RWPE2 (cell line): ENCODE measurements around the gene DCST2.

Experiments
- ATAC-seq: fragments of 200-7000 bp; cut with Tn5 transposase; 3 replicates; pipeline ENCODE4 v1.9.1; 2021; ENCODE audit warnings: low read depth
- DNase-seq: peaks from one replicate; pipeline ENCODE4 v3.0.0-alpha.2; 2020; ENCODE audit warnings: low spot score
- H3K27ac ChIP-seq: fragments of 450-650 bp; 2 replicates; pipeline ENCODE4 v1.5.1; 2017; ENCODE audit warnings: mild to moderate bottlenecking; ENCODE audit not compliant: poor library complexity, severe bottlenecking
- H3K27me3 ChIP-seq: fragments of 250-450 bp; sonication (Bioruptor Pico); 2 replicates; pipeline ENCODE4 v1.5.1; 2021; ENCODE audit warnings: mild to moderate bottlenecking, moderate library complexity; ENCODE audit not compliant: insufficient read depth, poor library complexity, severe bottlenecking
- H3K36me3 ChIP-seq: fragments of 250-450 bp; sonication (Bioruptor Pico); 2 replicates; pipeline ENCODE4 v1.5.1; 2020; ENCODE audit warnings: low read depth, mild to moderate bottlenecking, moderate library complexity
- H3K4me1 ChIP-seq: fragments of 250-450 bp; sonication (Bioruptor Pico); 2 replicates; pipeline ENCODE4 v1.5.1; 2021; ENCODE audit warnings: mild to moderate bottlenecking, moderate library complexity; ENCODE audit not compliant: insufficient read depth, poor library complexity, severe bottlenecking
- H3K4me3 ChIP-seq: fragments of 250-450 bp; sonication (Bioruptor Pico); 2 replicates; pipeline ENCODE4 v1.5.1; 2021; ENCODE audit warnings: mild to moderate bottlenecking, moderate library complexity; ENCODE audit not compliant: severe bottlenecking
- H3K9me3 ChIP-seq: fragments of 250-450 bp; sonication (Bioruptor Pico); 2 replicates; pipeline ENCODE4 v1.5.1; 2021; ENCODE audit warnings: mild to moderate bottlenecking, moderate library complexity; ENCODE audit not compliant: severe bottlenecking
- CTCF ChIP-seq: fragments of 450-650 bp; IDR thresholded peaks from one replicate; pipeline ENCODE4 v1.5.1; 2017; ENCODE audit warnings: mild to moderate bottlenecking, moderate library complexity; ENCODE audit not compliant: poor library complexity, severe bottlenecking

Gene DCST2

GRCh38 chr1:155052439-155053395 lies 19.1 kb upstream of the DCST2 start:
- Histone ChIP-seq H3K36me3 (peaks cover 49% of the 10 kb centered on the region), H3K27me3 (no peaks in the 10 kb centered on the region), H3K4me3 (peak overlapping the region; percentile 94), H3K27ac (peak overlapping the region; percentile 89), H3K9me3 (no peaks in the 10 kb centered on the region), H3K4me1 (peaks cover 14% of the 10 kb centered on the region)
- ATAC-seq: peak; percentile 54
- no peak for DNase-seq
- TF ChIP-seq CTCF: peak; percentile 64

GRCh38 chr1:155051777-155052398 lies 18.3 kb upstream of the DCST2 start:
- TF ChIP-seq CTCF: no peak
- H3K9me3 ChIP-seq: no peaks in the 10 kb centered on the region
- peaks cover 14% of the 10 kb centered on the region for H3K4me1 ChIP-seq
- ATAC-seq (peak; percentile 29), DNase-seq (peak; percentile 76)
- H3K27ac ChIP-seq: peak overlapping the region; percentile 89
- no peaks in the 10 kb centered on the region for H3K27me3 ChIP-seq
- H3K36me3 ChIP-seq: peaks cover 41% of the 10 kb centered on the region
- H3K4me3 ChIP-seq: peak overlapping the region; percentile 94

- peaks cover 14% of the 10 kb centered on the region for H3K4me1 ChIP-seq
- H3K4me3 ChIP-seq: peak overlapping the region; percentile 94
- no peak for DNase-seq
- TF ChIP-seq CTCF: no peak
- no peaks in the 10 kb centered on the region for H3K9me3 ChIP-seq
- H3K36me3 ChIP-seq: peaks cover 36% of the 10 kb centered on the region
- peak; percentile 1; the same call in 2 of the 3 replicates for ATAC-seq
- no peaks in the 10 kb centered on the region for H3K27me3 ChIP-seq
- H3K27ac ChIP-seq: peak overlapping the region; percentile 89
These were observed 17.8 kb upstream of the DCST2 start for GRCh38 chr1:155051342-155051776.

- H3K27me3 ChIP-seq: no peaks in the 10 kb centered on the region
- H3K4me1 ChIP-seq: peaks cover 14% of the 10 kb centered on the region
- H3K27ac ChIP-seq: peak within 1 kb of the TSS; percentile 89
- peak; percentile 46 for ATAC-seq
- H3K36me3 ChIP-seq: peaks cover 29% of the 10 kb centered on the region
- H3K9me3 ChIP-seq: no peaks in the 10 kb centered on the region
- H3K4me3 ChIP-seq: peak within 1 kb of the TSS; percentile 94
- DNase-seq: peak; percentile 66
- peak; percentile 90 for TF ChIP-seq CTCF
These were observed 17.2 kb upstream of the DCST2 start, which contains the start of gene ADAM15 for GRCh38 chr1:155050560-155051341. TSS of gene ADAM15 (plus strand) at chr1:155051316. CDS start at chr1:155051387, 71 bp downstream.
